Activated T-helper 2 cell treated with anti-CD3 and anti-CD28 coated beads, Interferon-gamma antibody, Interleukin-2, Interleukin-4, amounts not matched to agents 10 μg/mL and 5 μg/mL and 100 μg/mL, durations not matched to agents 14 hours and 24 hours and 36 hours (primary cell): ENCODE data around the gene MMP14. TPM values are rescaled to one million over a fixed set of nuclear protein-coding genes. Genes with fewer than 3 reads are reported as not detected.
"Not testable (repeated sequence)": the region's sequence is repeated elsewhere in the genome, so short reads cannot be mapped to it uniquely, and the experiment has no call there.

Experiments used
- DNase-seq: peaks from one replicate; pipeline ENCODE4 v3.0.0; 2021; ENCODE audit warnings: low spot score
- H3K27ac Mint-ChIP-seq: one replicate; pipeline ENCODE4 v1.8.0; 2021; ENCODE audit warnings: mixed read lengths
- H3K27me3 Mint-ChIP-seq: one replicate; pipeline ENCODE4 v1.8.0; 2021; ENCODE audit warnings: low read depth, mixed read lengths
- H3K36me3 Mint-ChIP-seq: one replicate; pipeline ENCODE4 v1.8.0; 2021; ENCODE audit warnings: low read depth, mixed read lengths
- H3K4me1 Mint-ChIP-seq: one replicate; pipeline ENCODE4 v1.8.0; 2021; ENCODE audit warnings: low read depth, mixed read lengths
- H3K4me3 Mint-ChIP-seq: one replicate; pipeline ENCODE4 v1.8.0; 2021; ENCODE audit warnings: low read depth, mild to moderate bottlenecking, moderate library complexity, mixed read lengths
- H3K9me3 Mint-ChIP-seq: one replicate; pipeline ENCODE4 v1.8.0; 2021; ENCODE audit warnings: mixed read lengths
- intact Hi-C: fragments of 100-400 bp; cut with micrococcal nuclease; formaldehyde crosslinking; loops from one replicate; pipeline ENCODE4 v1.15.1; 2023
- total RNA-seq: library from RNA; stranded (reverse); gene quantifications from 2 replicates; pipeline ENCODE4 v1.2.3, GENCODE V29; 2022

MMP14 gene
- 2.6 and 2.7 TPM in 2 replicates for total RNA-seq

DNA sequence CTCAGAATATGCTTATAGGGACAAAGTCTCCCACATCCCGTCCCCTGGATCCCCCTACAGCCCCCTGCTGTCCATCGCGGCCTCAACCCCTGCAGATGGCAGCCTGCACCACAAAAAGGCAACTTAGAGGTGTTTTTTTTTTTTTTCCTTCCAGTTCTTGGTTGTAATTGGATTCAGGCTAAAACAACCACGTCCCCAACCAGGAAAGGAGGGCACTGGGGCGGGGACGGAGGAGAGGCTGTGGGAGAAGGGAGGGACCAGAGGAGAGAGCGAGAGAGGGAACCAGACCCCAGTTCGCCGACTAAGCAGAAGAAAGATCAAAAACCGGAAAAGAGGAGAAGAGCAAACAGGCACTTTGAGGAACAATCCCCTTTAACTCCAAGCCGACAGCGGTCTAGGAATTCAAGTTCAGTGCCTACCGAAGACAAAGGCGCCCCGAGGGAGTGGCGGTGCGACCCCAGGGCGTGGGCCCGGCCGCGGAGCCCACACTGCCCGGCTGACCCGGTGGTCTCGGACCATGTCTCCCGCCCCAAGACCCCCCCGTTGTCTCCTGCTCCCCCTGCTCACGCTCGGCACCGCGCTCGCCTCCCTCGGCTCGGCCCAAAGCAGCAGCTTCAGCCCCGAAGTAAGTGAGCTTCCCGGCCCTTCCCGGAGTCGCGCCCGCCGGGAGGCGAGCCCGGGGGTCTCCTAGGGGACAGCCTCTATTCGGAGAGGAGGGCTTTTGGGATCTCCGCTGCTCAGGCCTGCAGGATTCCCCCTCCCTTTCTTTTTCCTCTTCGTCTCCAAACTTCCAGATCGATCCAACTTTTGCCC, at the start of gene MMP14:
TSS of gene MMP14 (plus strand) at position 285 of the 813 bp plus-strand sequence. CDS start at position 518, 233 bp downstream.
- DNase-seq, result no peak
- Mint-ChIP-seq H3K9me3 (no peaks in the 10 kb centered on the region), H3K27ac (peak within 1 kb of the TSS; percentile 0), H3K27me3 (peaks cover 21% of the 10 kb centered on the region), H3K4me3 (peak within 1 kb of the TSS; percentile 60), H3K36me3 (peaks cover 49% of the 10 kb centered on the region), H3K4me1 (peaks cover 8% of the 10 kb centered on the region)
- intact Hi-C loops, result no loop called here

- H3K36me3 Mint-ChIP-seq, result no peaks in the 10 kb centered on the region
- H3K4me3 Mint-ChIP-seq, result no peak overlapping the region
- intact Hi-C loops, result no loop called here
- no peaks in the 10 kb centered on the region for H3K27me3 Mint-ChIP-seq
- H3K27ac Mint-ChIP-seq, result no peak overlapping the region
- H3K4me1 Mint-ChIP-seq, result peaks cover 5% of the 10 kb centered on the region
- no peak for DNase-seq
- no peaks in the 10 kb centered on the region for H3K9me3 Mint-ChIP-seq
Measured at GRCh38 chr14:22786685-22787084, 49.7 kb upstream of the MMP14 start.

DNA sequence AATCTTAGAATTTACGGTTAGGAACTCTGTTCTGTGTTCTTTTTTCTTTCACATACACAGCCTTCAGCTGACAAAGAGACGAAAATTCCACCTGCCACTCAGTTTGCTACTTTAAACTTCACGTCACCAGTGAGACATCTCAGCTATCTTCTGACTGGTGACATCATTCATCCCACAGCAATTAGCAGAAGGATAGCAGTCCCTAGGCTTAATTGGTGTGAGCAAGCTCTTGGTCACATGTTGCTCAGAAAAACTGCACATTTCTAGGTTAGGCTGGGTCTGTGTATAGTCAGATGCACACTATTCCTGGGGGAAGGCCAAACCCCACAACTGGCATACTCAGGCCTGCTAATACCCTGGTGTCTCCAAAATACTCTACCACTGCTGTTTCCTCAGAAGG, 45.1 kb upstream of the MMP14 start:
- Mint-ChIP-seq H3K27me3 (peaks cover 3% of the 10 kb centered on the region), H3K4me3 (no peak overlapping the region), H3K4me1 (peaks cover 5% of the 10 kb centered on the region), H3K36me3 (no peaks in the 10 kb centered on the region), H3K9me3 (no peaks in the 10 kb centered on the region), H3K27ac (no peak overlapping the region)
- DNase-seq, result no peak
- intact Hi-C loops, result no loop called here

- DNase-seq, result no peak
- H3K27ac Mint-ChIP-seq, result no peak overlapping the region
- peaks cover 5% of the 10 kb centered on the region for H3K4me1 Mint-ChIP-seq
- no peak overlapping the region for H3K4me3 Mint-ChIP-seq
- no peaks in the 10 kb centered on the region for H3K36me3 Mint-ChIP-seq
- intact Hi-C loops, result no loop called here
- no peaks in the 10 kb centered on the region for H3K9me3 Mint-ChIP-seq
- peaks cover 8% of the 10 kb centered on the region for H3K27me3 Mint-ChIP-seq
Measured at GRCh38 chr14:22792158-22792557, 44.2 kb upstream of the MMP14 start.

DNA sequence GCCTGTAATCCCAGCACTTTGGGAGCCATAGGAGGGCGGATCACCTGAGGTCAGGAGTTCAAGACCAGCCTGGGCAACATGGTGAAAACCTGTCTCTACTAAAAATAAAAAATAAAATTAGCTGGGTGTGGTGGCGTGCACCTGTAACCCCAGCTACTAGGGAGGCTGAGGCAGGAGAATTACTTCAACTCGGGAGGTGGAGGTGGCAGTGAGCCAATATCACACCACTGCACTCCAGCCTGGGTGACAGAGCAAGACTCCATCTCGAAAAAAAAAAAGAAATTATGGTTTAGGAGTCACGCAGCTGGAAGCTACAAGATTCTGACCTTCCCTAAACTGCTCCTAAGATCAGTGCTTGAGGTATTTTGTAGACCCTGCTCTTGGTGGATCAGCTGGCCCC, 42.8 kb upstream of the MMP14 start:
- H3K36me3 Mint-ChIP-seq, intact Hi-C loops, H3K4me1 Mint-ChIP-seq, H3K4me3 Mint-ChIP-seq, H3K27ac Mint-ChIP-seq, H3K9me3 Mint-ChIP-seq, DNase-seq: not testable (repeated sequence)
- peaks cover 13% of the 10 kb centered on the region for H3K27me3 Mint-ChIP-seq

- no peak overlapping the region for H3K4me3 Mint-ChIP-seq
- no peaks in the 10 kb centered on the region for H3K9me3 Mint-ChIP-seq
- H3K36me3 Mint-ChIP-seq, result no peaks in the 10 kb centered on the region
- intact Hi-C loops, result loop anchor here (2.0 kb wide), 1 partner anchor 61 kb away; no protein-coding TSS in a partner anchor
- H3K4me1 Mint-ChIP-seq, result peaks cover 5% of the 10 kb centered on the region
- no peak overlapping the region for H3K27ac Mint-ChIP-seq
- DNase-seq, result no peak
- H3K27me3 Mint-ChIP-seq, result peaks cover 18% of the 10 kb centered on the region
Measured at GRCh38 chr14:22793976-22794375, 42.4 kb upstream of the MMP14 start.

GRCh38 chr14:22794551-22794951, 41.8 kb upstream of the MMP14 start:
- H3K36me3 Mint-ChIP-seq, result no peaks in the 10 kb centered on the region

DNA sequence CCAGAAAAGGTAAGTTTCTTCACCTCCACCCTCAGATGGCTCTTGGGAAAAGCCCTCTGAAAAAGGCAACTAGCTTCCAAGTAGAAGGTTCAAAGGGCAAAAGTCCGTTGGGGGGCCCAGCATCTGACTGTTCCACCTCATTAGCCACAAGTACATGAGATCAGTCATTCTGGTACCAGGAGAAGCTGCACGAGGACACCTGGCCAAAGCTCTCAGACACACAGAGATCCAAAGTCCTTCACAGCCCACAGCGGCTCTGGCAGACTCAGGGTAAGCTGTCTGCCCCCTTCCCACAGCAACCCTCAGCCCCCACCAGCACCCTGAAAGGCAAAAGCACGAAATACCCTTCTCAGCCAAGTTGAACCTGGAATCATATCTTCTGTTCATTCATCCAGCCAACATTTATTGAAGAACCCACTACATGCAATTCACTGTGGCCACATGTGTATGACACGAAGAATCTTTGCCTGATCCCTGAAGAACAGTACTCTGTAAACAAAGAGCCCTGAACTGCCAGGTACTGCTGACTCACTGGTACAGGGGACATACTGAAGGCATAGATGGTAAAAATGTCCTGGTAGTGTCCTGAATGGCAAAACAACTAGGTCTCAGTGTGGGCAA, 40.2 kb upstream of the MMP14 start:
- intact Hi-C loops, result no loop called here
- H3K27me3 Mint-ChIP-seq, result peaks cover 26% of the 10 kb centered on the region
- no peaks in the 10 kb centered on the region for H3K36me3 Mint-ChIP-seq
- no peak overlapping the region for H3K27ac Mint-ChIP-seq
- no peaks in the 10 kb centered on the region for H3K9me3 Mint-ChIP-seq
- no peak overlapping the region for H3K4me3 Mint-ChIP-seq
- no peaks in the 10 kb centered on the region for H3K4me1 Mint-ChIP-seq
- no peak for DNase-seq

More at GRCh38 chr14:22794551-22794951, 41.8 kb upstream of the MMP14 start:
- H3K4me3 Mint-ChIP-seq, result no peak overlapping the region
- intact Hi-C loops, result loop anchor here (2.0 kb wide), 1 partner anchor 62 kb away; no protein-coding TSS in a partner anchor
- DNase-seq, result no peak
- no peaks in the 10 kb centered on the region for H3K9me3 Mint-ChIP-seq
- H3K4me1 Mint-ChIP-seq, result peaks cover 5% of the 10 kb centered on the region
- H3K27ac Mint-ChIP-seq, result no peak overlapping the region
- H3K27me3 Mint-ChIP-seq, result peaks cover 20% of the 10 kb centered on the region

DNA sequence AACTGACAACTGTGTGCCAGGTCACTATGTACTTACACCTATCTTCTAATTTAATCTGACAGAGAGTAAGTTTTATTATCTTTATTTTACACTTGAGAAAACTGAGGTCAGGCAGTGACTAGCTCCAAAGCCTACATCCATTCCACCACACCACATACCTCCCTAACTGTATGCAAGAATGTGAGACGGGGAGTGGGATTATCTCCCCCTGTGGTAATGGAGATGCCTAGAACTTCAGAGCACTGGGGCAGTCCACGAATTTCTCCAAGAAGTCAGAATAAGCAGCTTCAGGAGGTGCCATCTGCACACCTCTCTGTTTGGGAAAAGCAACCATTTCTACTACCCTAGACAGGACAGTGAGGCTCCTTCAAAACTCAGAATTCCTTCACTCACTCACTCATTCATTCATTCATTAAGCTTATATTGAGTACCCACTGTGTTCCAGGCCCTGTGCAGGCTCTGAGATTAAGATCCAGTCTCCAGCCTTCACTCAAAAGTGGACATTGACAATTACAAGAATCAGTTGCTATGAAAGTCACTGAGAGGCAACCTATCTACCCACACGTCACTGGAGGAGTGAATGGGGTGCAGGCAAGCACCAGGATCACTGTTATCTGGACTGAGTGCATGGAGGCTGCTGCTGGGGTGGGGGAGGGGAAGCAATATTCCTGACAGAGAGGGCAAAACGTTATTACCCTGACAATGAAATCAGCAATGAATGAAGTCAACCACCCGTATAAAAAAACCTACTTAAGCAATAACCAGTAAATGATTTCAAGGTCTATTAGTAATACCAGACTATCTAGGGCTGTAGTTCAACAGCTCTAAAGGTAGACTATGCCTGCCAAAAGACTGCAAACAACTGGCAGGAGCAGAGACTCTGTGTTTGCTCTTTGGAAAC, 39.1 kb upstream of the MMP14 start:
- H3K36me3 Mint-ChIP-seq, result no peaks in the 10 kb centered on the region
- intact Hi-C loops, result no loop called here
- peaks cover 26% of the 10 kb centered on the region for H3K27me3 Mint-ChIP-seq
- no peaks in the 10 kb centered on the region for H3K9me3 Mint-ChIP-seq
- H3K27ac Mint-ChIP-seq, result no peak overlapping the region
- H3K4me3 Mint-ChIP-seq, result no peak overlapping the region
- H3K4me1 Mint-ChIP-seq, result no peaks in the 10 kb centered on the region
- no peak for DNase-seq

DNA sequence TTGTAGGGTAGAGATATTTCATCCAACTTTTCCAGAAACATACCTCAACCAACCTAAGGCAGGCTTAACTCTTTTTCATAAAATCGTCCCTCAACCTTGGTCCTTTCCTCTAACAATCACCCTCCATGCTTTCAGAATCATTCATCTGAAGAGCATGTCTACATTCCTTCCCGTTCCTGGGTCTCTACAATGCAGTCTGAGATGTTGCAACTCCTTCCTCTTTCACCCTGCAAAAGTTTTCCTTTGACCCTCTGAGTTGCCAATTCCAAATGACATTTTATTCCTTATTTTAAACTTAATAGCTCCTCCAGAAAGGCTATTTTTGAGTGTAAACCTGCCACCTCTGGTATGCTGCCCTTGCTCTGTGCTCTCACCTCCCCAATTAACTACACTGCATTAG, 37.9 kb upstream of the MMP14 start:
- peaks cover 28% of the 10 kb centered on the region for H3K27me3 Mint-ChIP-seq
- H3K4me1 Mint-ChIP-seq, result no peaks in the 10 kb centered on the region

DNA sequence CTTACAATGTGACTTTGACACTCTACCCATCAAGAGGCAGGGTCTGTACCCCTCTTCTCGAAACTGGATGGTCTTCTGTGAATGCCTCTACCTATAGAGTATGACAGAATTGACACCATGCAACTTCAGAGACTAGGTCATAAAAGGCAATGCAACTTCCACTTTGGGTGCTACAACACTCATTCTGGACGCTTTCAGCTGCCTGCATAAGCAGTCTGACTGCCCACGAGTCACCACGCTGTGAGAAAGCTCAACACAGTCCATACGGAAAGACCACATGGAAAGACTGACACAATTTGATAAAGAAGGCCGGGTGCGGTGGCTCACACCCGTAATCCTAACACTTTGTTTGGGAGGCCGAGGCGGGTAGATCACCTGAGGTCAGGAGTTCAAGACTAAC, 36.0 kb upstream of the MMP14 start:
- Mint-ChIP-seq H3K27ac (no peak overlapping the region), H3K9me3 (no peaks in the 10 kb centered on the region), H3K4me3 (no peak overlapping the region), H3K4me1 (no peaks in the 10 kb centered on the region), H3K27me3 (peaks cover 33% of the 10 kb centered on the region), H3K36me3 (no peaks in the 10 kb centered on the region)
- intact Hi-C loops, result no loop called here
- DNase-seq, result no peak

More for the DNA sequence above, 37.9 kb upstream of the MMP14 start:
- Mint-ChIP-seq H3K27ac (no peak overlapping the region), H3K9me3 (no peaks in the 10 kb centered on the region), H3K36me3 (no peaks in the 10 kb centered on the region), H3K4me3 (no peak overlapping the region)
- intact Hi-C loops, result no loop called here
- no peak for DNase-seq

- intact Hi-C loops, result no loop called here
- Mint-ChIP-seq H3K36me3 (no peaks in the 10 kb centered on the region), H3K27me3 (peaks cover 27% of the 10 kb centered on the region), H3K4me3 (no peak overlapping the region), H3K27ac (no peak overlapping the region), H3K4me1 (no peaks in the 10 kb centered on the region), H3K9me3 (no peaks in the 10 kb centered on the region)
- no peak for DNase-seq
Measured at GRCh38 chr14:22801716-22802115, 34.7 kb upstream of the MMP14 start.
